ENCODE results near the gene USP11.

Gene USP11

DNA sequence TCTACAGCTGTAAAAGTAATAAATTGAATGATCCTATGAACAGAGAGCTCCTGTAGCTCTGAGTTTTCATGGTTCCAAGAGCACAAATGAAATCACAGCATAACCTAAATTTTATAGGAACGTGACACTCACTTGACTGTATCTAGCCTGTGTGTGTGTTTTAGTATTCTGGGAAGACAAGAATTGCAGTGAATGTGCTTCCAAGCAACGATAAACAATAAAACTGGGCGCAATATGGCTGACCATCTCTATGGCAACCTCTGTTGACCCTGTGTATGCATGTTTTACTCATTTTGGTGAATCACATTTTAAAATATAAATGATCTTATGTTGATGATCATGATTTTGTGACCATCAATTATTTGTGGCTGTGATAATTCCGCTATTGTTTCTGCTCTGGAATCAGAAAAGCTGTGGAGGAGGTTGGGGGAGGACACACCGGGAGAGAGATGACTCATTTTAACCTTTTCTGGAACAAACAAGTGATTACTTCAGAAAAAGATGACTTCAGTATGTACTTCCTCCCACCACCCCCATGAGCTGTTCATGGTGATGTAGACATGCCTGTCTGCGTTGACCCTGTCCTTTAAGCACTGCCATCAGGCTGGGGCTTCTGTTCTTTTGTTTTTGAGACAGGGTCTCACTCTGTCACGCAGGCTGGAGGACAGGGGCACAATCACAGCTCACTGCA, 31.8 kb downstream of the USP11 start:
- ATAC-seq (ENCODE audit: insufficient read depth, low read depth) (no peak), DNase-seq (no peak)
- Histone ChIP-seq H3K4me1 (ENCODE audit: insufficient read depth, low read length) (no peaks in the 10 kb centered on the region), H3K27ac (ENCODE audit: low read length) (no peak overlapping the region), H3K9ac (ENCODE audit: low read depth, low read length) (no peak overlapping the region), H3K79me2 (ENCODE audit: insufficient read depth, low read length) (no peaks in the 10 kb centered on the region), H4K20me1 (ENCODE audit: insufficient read depth, low read length) (no peaks in the 10 kb centered on the region), H3K4me2 (ENCODE audit: insufficient read depth, low read length) (no peak overlapping the region), H3K36me3 (ENCODE audit: insufficient read depth, low read length) (no peaks in the 10 kb centered on the region), H3K27me3 (ENCODE audit: insufficient read depth, low read length, poor library complexity) (no peaks in the 10 kb centered on the region), H2AFZ (ENCODE audit: low read depth, low read length) (no peak overlapping the region), H3K9me3 (ENCODE audit: insufficient read depth, low read length, severe bottlenecking) (no peaks in the 10 kb centered on the region), H3K4me3 (ENCODE audit: low read depth in 1 of 2, low read length in 2 of 2) (no peak overlapping the region)
- TF ChIP-seq EZH2 (IDR thresholded peaks at IDR 0.05; ENCODE audit: borderline replicate concordance, low read depth, low read length, severe bottlenecking) = no peak
- TF ChIP-seq, protein P1, sequence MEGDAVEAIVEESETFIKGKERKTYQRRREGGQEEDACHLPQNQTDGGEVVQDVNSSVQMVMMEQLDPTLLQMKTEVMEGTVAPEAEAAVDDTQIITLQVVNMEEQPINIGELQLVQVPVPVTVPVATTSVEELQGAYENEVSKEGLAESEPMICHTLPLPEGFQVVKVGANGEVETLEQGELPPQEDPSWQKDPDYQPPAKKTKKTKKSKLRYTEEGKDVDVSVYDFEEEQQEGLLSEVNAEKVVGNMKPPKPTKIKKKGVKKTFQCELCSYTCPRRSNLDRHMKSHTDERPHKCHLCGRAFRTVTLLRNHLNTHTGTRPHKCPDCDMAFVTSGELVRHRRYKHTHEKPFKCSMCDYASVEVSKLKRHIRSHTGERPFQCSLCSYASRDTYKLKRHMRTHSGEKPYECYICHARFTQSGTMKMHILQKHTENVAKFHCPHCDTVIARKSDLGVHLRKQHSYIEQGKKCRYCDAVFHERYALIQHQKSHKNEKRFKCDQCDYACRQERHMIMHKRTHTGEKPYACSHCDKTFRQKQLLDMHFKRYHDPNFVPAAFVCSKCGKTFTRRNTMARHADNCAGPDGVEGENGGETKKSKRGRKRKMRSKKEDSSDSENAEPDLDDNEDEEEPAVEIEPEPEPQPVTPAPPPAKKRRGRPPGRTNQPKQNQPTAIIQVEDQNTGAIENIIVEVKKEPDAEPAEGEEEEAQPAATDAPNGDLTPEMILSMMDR (IDR thresholded peaks at IDR 0.05; ENCODE audit: borderline replicate concordance, extremely low read depth, low read length, poor library complexity, severe bottlenecking) = no peak

DNA sequence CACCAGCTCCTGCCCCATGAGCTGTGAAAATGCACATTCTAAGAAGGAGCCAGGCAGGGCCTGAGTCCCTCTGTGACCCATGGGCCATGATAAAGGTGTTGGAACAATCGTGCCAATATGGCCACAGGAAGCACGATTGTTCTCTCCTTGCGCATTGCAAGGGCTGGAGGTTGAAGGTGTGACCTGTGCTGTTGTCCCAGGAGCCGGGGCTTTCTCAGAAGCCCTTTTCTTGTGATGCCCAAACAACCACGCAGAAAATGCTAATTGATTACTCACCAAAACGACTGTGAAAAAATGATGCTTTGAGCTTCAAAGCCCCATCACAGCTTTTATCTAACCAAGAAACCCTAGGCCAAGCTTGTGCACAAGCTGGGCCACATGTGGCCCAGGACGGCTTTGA, 33.8 kb downstream of the USP11 start:
- Histone ChIP-seq H3K9ac (ENCODE audit: low read depth, low read length) (no peak overlapping the region), H3K9me3 (ENCODE audit: insufficient read depth, low read length, severe bottlenecking) (no peaks in the 10 kb centered on the region), H3K79me2 (ENCODE audit: insufficient read depth, low read length) (no peaks in the 10 kb centered on the region), H3K36me3 (ENCODE audit: insufficient read depth, low read length) (no peaks in the 10 kb centered on the region), H4K20me1 (ENCODE audit: insufficient read depth, low read length) (no peaks in the 10 kb centered on the region), H3K4me2 (ENCODE audit: insufficient read depth, low read length) (no peak overlapping the region), H3K27ac (ENCODE audit: low read length) (no peak overlapping the region), H2AFZ (ENCODE audit: low read depth, low read length) (no peak overlapping the region), H3K4me1 (ENCODE audit: insufficient read depth, low read length) (no peaks in the 10 kb centered on the region), H3K27me3 (ENCODE audit: insufficient read depth, low read length, poor library complexity) (no peaks in the 10 kb centered on the region), H3K4me3 (ENCODE audit: low read depth in 1 of 2, low read length in 2 of 2) (no peak overlapping the region)
- TF ChIP-seq, protein P1 (IDR thresholded peaks at IDR 0.05; ENCODE audit: borderline replicate concordance, extremely low read depth, low read length, poor library complexity, severe bottlenecking) = no peak
- TF ChIP-seq EZH2 (IDR thresholded peaks at IDR 0.05; ENCODE audit: borderline replicate concordance, low read depth, low read length, severe bottlenecking) = no peak
- no peak for ATAC-seq (ENCODE audit: insufficient read depth, low read depth)
- no peak for DNase-seq

DNA sequence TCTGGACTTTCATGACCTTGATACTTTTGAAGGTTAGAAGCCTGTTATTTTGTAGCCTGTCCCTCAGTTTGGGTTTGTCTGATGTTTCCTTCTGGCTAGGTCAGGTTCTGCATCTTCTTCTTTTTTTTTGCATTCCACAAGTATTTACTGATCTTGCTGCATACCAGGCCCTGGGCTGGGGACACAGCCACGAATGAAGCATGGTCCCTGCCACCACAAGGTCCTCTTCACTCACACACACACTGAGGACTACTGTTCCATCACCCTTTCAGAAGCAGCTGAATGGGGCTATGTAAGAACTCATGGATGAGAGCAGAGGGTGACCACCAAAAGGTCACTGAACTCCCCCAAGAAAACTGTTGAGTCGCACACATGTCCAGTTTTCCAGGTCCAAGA, 39.2 kb downstream of the USP11 start:
- no peaks in the 10 kb centered on the region for H3K4me1 ChIP-seq (ENCODE audit: insufficient read depth, low read length)
- H3K9ac ChIP-seq (ENCODE audit: low read depth, low read length) = no peak overlapping the region
- no peaks in the 10 kb centered on the region for H3K27me3 ChIP-seq (ENCODE audit: insufficient read depth, low read length, poor library complexity)
- no peak for DNase-seq
- H4K20me1 ChIP-seq (ENCODE audit: insufficient read depth, low read length) = no peaks in the 10 kb centered on the region
- H3K4me3 ChIP-seq (ENCODE audit: low read depth in 1 of 2, low read length in 2 of 2) = no peak overlapping the region
- H3K36me3 ChIP-seq (ENCODE audit: insufficient read depth, low read length) = no peaks in the 10 kb centered on the region
- ATAC-seq (ENCODE audit: insufficient read depth, low read depth) = no peak
- TF ChIP-seq, protein P1 (IDR thresholded peaks at IDR 0.05; ENCODE audit: borderline replicate concordance, extremely low read depth, low read length, poor library complexity, severe bottlenecking) = no peak
- no peak for TF ChIP-seq EZH2 (IDR thresholded peaks at IDR 0.05; ENCODE audit: borderline replicate concordance, low read depth, low read length, severe bottlenecking)
- no peak overlapping the region for H3K4me2 ChIP-seq (ENCODE audit: insufficient read depth, low read length)
- H3K79me2 ChIP-seq (ENCODE audit: insufficient read depth, low read length) = no peaks in the 10 kb centered on the region
- H2AFZ ChIP-seq (ENCODE audit: low read depth, low read length) = no peak overlapping the region
- no peak overlapping the region for H3K27ac ChIP-seq (ENCODE audit: low read length)
- no peaks in the 10 kb centered on the region for H3K9me3 ChIP-seq (ENCODE audit: insufficient read depth, low read length, severe bottlenecking)
